ENCODE results near the gene CDH26. TPM values are rescaled to one million over a fixed set of nuclear protein-coding genes. Genes with fewer than 3 reads are reported as not detected.

The CDH26 gene
- total and polyA plus RNA-seq, 2 of the 13 experiments (the other 11 are each of a cell fraction or from before 2014, with no cell fraction given) = 0.40 to 1.1 TPM

GRCh38 chr20:60006261-60006660 is 48.0 kb downstream of the CDH26 start:
- Histone ChIP-seq H3K9ac (ENCODE audit: insufficient read depth, low read depth, low read length) (no peak overlapping the region), H3K9me3 (ENCODE audit: low read length) (no peaks in the 10 kb centered on the region), H3K79me2 (ENCODE audit: insufficient read depth, low read length) (no peaks in the 10 kb centered on the region), H3K4me1 (ENCODE audit: insufficient read depth, low read length) (no peaks in the 10 kb centered on the region), H4K20me1 (ENCODE audit: insufficient read depth, low read length) (no peaks in the 10 kb centered on the region), H3K36me3 (replicated peaks in 1 of 2; ENCODE audit: control insufficient read depth in 1 of 2, insufficient read depth in 2 of 2, low read length in 2 of 2) (no peaks in the 10 kb centered on the region), H2AFZ (ENCODE audit: low read length) (no peak overlapping the region), H3K4me2 (ENCODE audit: low read depth, low read length) (no peak overlapping the region), H3K27ac (ENCODE audit: extremely low read length, insufficient read depth, low read length) (no peak overlapping the region), H3K27me3 (ENCODE audit: control insufficient read depth in 1 of 2, insufficient read depth in 2 of 2, low read length in 2 of 2) (no peaks in the 10 kb centered on the region), H3K4me3 (replicated peaks in 1 of 3; ENCODE audit: insufficient read depth in 1 of 3, low read depth in 2 of 3, low read length in 3 of 3) (no peak overlapping the region)
- ATAC-seq = no peak
- DNase-seq (ENCODE audit: low spot score) = no peak
- BruUV-seq (replicated peaks) = no TSS peak
- WGBS (ENCODE audit: low lambda C conversion rate) = 4% methylated on average over 4 of the region's 4 CpGs
- 0 out of 2 replicates have a peak, but pooled peaks have one; percentile 29 for TF ChIP-seq HES4 (CRISPR knock-in tag; IDR thresholded peaks at IDR 0.05; ENCODE audit: borderline replicate concordance)
- no peak for TF ChIP-seq ZNF230 (CRISPR knock-in tag; IDR thresholded peaks at IDR 0.05)
- no peak for FAIRE-seq
- CTCF ChIA-PET (ENCODE audit: low intra/inter-chr PET ratio, low total read pairs) = no interaction called here
- in situ Hi-C loops (cut with HindIII; ENCODE audit: extremely low pct_ligation_motif_present, low pct_unique_long_range_greater_than_20kb) (no loop called here), intact Hi-C loops (cut with micrococcal nuclease; ENCODE audit: unreplicated experiment) (no loop called here)
- POLR2A ChIA-PET = no interaction called here

- Histone ChIP-seq H3K27me3 (ENCODE audit: control insufficient read depth in 1 of 2, insufficient read depth in 2 of 2, low read length in 2 of 2) (peaks cover 0 to 9% of the 10 kb centered on the region in 2 experiments; a peak in 1 of 5 replicates), H3K9me3 (ENCODE audit: low read length) (no peaks in the 10 kb centered on the region), H3K36me3 (replicated peaks in 1 of 2; ENCODE audit: control insufficient read depth in 1 of 2, insufficient read depth in 2 of 2, low read length in 2 of 2) (no peaks in the 10 kb centered on the region), H3K4me2 (ENCODE audit: low read depth, low read length) (no peak overlapping the region), H3K27ac (ENCODE audit: extremely low read length, insufficient read depth, low read length) (no peak overlapping the region), H3K4me3 (replicated peaks in 1 of 3; ENCODE audit: insufficient read depth in 1 of 3, low read depth in 2 of 3, low read length in 3 of 3) (no peak overlapping the region), H2AFZ (ENCODE audit: low read length) (no peak overlapping the region), H3K4me1 (ENCODE audit: insufficient read depth, low read length) (no peaks in the 10 kb centered on the region), H3K9ac (ENCODE audit: insufficient read depth, low read depth, low read length) (no peak overlapping the region), H4K20me1 (ENCODE audit: insufficient read depth, low read length) (no peaks in the 10 kb centered on the region), H3K79me2 (ENCODE audit: insufficient read depth, low read length) (no peaks in the 10 kb centered on the region)
- FAIRE-seq (no peak), ATAC-seq (no peak), DNase-seq (ENCODE audit: low spot score) (no peak)
- no TSS peak for BruUV-seq (replicated peaks)
- intact Hi-C loops (cut with micrococcal nuclease; ENCODE audit: unreplicated experiment) (no loop called here), in situ Hi-C loops (cut with HindIII; ENCODE audit: extremely low pct_ligation_motif_present, low pct_unique_long_range_greater_than_20kb) (no loop called here)
- POLR2A ChIA-PET = no interaction called here
- 3% methylated on average over 2 of the region's 2 CpGs for WGBS (ENCODE audit: low lambda C conversion rate)
- CTCF ChIA-PET (ENCODE audit: low intra/inter-chr PET ratio, low total read pairs) = no interaction called here
- TF ChIP-seq NR0B2 (CRISPR knock-in tag; IDR thresholded peaks at IDR 0.05) (no peak), JUND (CRISPR knock-in tag; IDR thresholded peaks at IDR 0.05) (no peak), ZNF773 (CRISPR knock-in tag; IDR thresholded peaks at IDR 0.05; ENCODE audit: borderline replicate concordance) (no peak), CREBL2 (CRISPR knock-in tag; IDR thresholded peaks at IDR 0.05; ENCODE audit: borderline replicate concordance) (no peak), POLR2AphosphoS5 (IDR thresholded peaks at IDR 0.05; ENCODE audit: low read depth, low read length) (no peak), NR1H2 (CRISPR knock-in tag; IDR thresholded peaks at IDR 0.05; ENCODE audit: borderline replicate concordance, low read depth) (no peak), ZFP36L1 (CRISPR knock-in tag; IDR thresholded peaks at IDR 0.05) (no peak), ZSCAN12 (CRISPR knock-in tag; IDR thresholded peaks at IDR 0.05) (no peak), MAFK (conservative IDR thresholded peaks at IDR 0.05 in 1 of 2, IDR thresholded peaks at IDR 0.05 in 1 of 2; ENCODE audit: low read length in 2 of 2) (no peak), TOE1 (CRISPR knock-in tag; IDR thresholded peaks at IDR 0.05) (no peak), RXRA (CRISPR knock-in tag; IDR thresholded peaks at IDR 0.05) (no peak)
Observed at GRCh38 chr20:60007464-60007863, 49.2 kb downstream of the CDH26 start.

Measured in HepG2 (cell line).